Measurements from ENCODE around the gene TF. TPM values are rescaled to one million over a fixed set of nuclear protein-coding genes. Genes with fewer than 3 reads are reported as not detected.

TF gene
- total RNA-seq, 1 experiment from 2014 or later, result 0.09 TPM

DNA sequence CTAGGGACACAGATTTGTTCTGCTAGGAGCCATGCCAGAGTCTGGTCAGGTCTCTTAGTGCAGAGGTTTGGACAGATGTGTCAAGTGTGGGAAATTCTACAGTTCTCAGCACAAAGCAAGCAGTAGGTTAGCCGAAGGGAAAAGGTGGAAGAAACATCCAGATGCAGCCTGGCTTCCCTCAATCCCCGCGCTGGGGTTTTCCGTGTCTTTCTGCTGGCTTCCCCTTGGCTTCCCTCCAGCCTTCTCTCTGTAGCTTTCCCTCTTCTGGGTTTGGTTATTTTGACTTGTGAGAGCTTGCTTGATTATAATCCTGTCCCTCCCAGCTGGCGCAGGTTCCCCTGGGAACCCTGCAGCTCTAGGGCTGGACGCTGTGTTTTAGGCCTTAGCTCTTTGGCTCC lies 4.1 kb downstream of the TF start:
- no CpG with 5 or more reads among the region's 6 CpGs for WGBS (ENCODE audit: extremely low coverage, insufficient read length, low lambda C conversion rate)
- H3K79me2 ChIP-seq (ENCODE audit: insufficient read depth, low read length), result no peaks in the 10 kb centered on the region
- no peaks in the 10 kb centered on the region for H3K27me3 ChIP-seq (ENCODE audit: insufficient read depth, low read length)
- H3K23ac ChIP-seq (ENCODE audit: insufficient read length, low read depth, low read length), result no peak overlapping the region
- H3K4ac ChIP-seq (ENCODE audit: low read depth, low read length), result no peak overlapping the region
- H3K9me3 ChIP-seq (ENCODE audit: control insufficient read depth, low read depth, low read length), result no peaks in the 10 kb centered on the region
- H3K14ac ChIP-seq (ENCODE audit: insufficient read depth, low read length), result no peak overlapping the region
- no peak overlapping the region for H4K5ac ChIP-seq (ENCODE audit: insufficient read length, low read depth, low read length)
- no peak overlapping the region for H2BK20ac ChIP-seq (ENCODE audit: low read depth, low read length, poor library complexity, severe bottlenecking)
- no peaks in the 10 kb centered on the region for H3K79me1 ChIP-seq (ENCODE audit: insufficient read depth, low read depth, low read length, poor library complexity, severe bottlenecking)
- H3K9ac ChIP-seq (ENCODE audit: extremely low read depth, insufficient read length, low read length), result no peak overlapping the region
- no peak overlapping the region for H3T11ph ChIP-seq (ENCODE audit: low read length)
- DNase-seq, result no peak
- no peak overlapping the region for H3K27ac ChIP-seq (ENCODE audit: insufficient read length, low read depth, low read length)
- no peak overlapping the region for H2AFZ ChIP-seq (ENCODE audit: low read length)
- no peaks in the 10 kb centered on the region for H3K23me2 ChIP-seq (ENCODE audit: insufficient read length, low read depth, low read length, poor library complexity, severe bottlenecking)
- TF ChIP-seq CTCF (conservative IDR thresholded peaks at IDR 0.05), result no peak
- H4K8ac ChIP-seq (replicated peaks; ENCODE audit: insufficient read length, low read depth, low read length), result no peak overlapping the region
- no peak overlapping the region for H2AK5ac ChIP-seq (ENCODE audit: insufficient read length, low read length)
- H4K20me1 ChIP-seq (ENCODE audit: control insufficient read depth, insufficient read depth, insufficient read length), result no peaks in the 10 kb centered on the region
- no peak overlapping the region for H3K4me2 ChIP-seq (ENCODE audit: insufficient read depth, insufficient read length, low read length)
- H2BK12ac ChIP-seq (ENCODE audit: insufficient read length, low read depth, low read length), result no peak overlapping the region
- Mint-ChIP-seq H3K27ac (no peak overlapping the region), H3K4me3 (no peak overlapping the region), H3K9me3 (no peaks in the 10 kb centered on the region; a peak in 1 of 5 replicates), H3K27me3 (ENCODE audit: low read depth) (no peaks in the 10 kb centered on the region), H3K4me1 (no peaks in the 10 kb centered on the region), H3K36me3 (ENCODE audit: insufficient read depth in 1 of 3, low read depth in 3 of 3) (no peaks in the 10 kb centered on the region)
- no peaks in the 10 kb centered on the region for H3K4me1 ChIP-seq (ENCODE audit: insufficient read depth, low read length)
- H2BK120ac ChIP-seq (ENCODE audit: low read depth, low read length, poor library complexity, severe bottlenecking), result no peak overlapping the region
- no peak overlapping the region for H4K91ac ChIP-seq (ENCODE audit: insufficient read length, low read depth, low read length)
- no peak overlapping the region for H3K56ac ChIP-seq (ENCODE audit: insufficient read length, low read depth, low read length)
- no peak overlapping the region for H3K18ac ChIP-seq (ENCODE audit: insufficient read length, low read depth, low read length)
- H2BK5ac ChIP-seq (ENCODE audit: insufficient read length, low read length), result no peak overlapping the region
- H2BK15ac ChIP-seq (ENCODE audit: low read depth, low read length), result no peak overlapping the region

Measured in H9 (cell line).